Measurements from ENCODE around the gene ADGRG6.

GRCh38 chr6:142332393-142333098 is 30.7 kb downstream of the ADGRG6 start:
- TF ChIP-seq CTCF (IDR thresholded peaks at IDR 0.05 in 2 of 3, conservative IDR thresholded peaks at IDR 0.05 in 1 of 3; ENCODE audit: control insufficient read depth in 2 of 3, extremely low read depth in 1 of 3, insufficient read depth in 1 of 3, low read depth in 3 of 3, low read length in 3 of 3) = no peak
- no peak for TF ChIP-seq REST (IDR thresholded peaks at IDR 0.05; ENCODE audit: low read depth, low read length)
- TF ChIP-seq MEF2B (IDR thresholded peaks at IDR 0.05; ENCODE audit: partially characterized antibody, poor library complexity, severe bottlenecking) = no peak
- TF ChIP-seq MAX (IDR thresholded peaks at IDR 0.05; ENCODE audit: low read depth, low read length) = no peak
- no peak for TF ChIP-seq EP300 (IDR thresholded peaks at IDR 0.05; ENCODE audit: borderline replicate concordance in 1 of 2, control insufficient read depth in 1 of 2, low read depth in 2 of 2, low read length in 2 of 2)
- no peak for TF ChIP-seq ZBTB33 (IDR thresholded peaks at IDR 0.05)
- TF ChIP-seq EZH2 (IDR thresholded peaks at IDR 0.05; ENCODE audit: borderline replicate concordance, control insufficient read depth, low read depth, low read length) = no peak
- no peak for TF ChIP-seq RAD21 (IDR thresholded peaks at IDR 0.05; ENCODE audit: insufficient read depth, low read depth, low read length)
